Psoas muscle (tissue), 8 donors: Measurements from ENCODE around the gene ANO9. TPM values are rescaled to one million over a fixed set of nuclear protein-coding genes. Genes with fewer than 3 reads are reported as not detected.
A peak's percentile ranks its signal among the peaks of the same experiment; 100 is the strongest.

Source experiments
- ATAC-seq, 4 donors: fragments of 200-7000 bp; cut with Tn5 transposase; one replicate each; pipeline ENCODE4 v1.9.1; 2020; ENCODE audit warnings: moderate library complexity in 3 of 4, mild to moderate bottlenecking in 2 of 4
- DNase-seq, 2 donors: peaks; one replicate each; pipeline ENCODE4 v3.0.0-alpha.2; 2020
- H3K27ac ChIP-seq: fragments of 200-600 bp; one replicate; pipeline ENCODE4 v1.8.0; 2022
- H3K27me3 ChIP-seq, 3 donors: fragments of 200-600 bp in 1 of 3; one replicate each; pipeline versions ENCODE4 v1.6.1 to v1.8.0; 2013 to 2022; ENCODE audit warnings: low read length in 2 of 3, mild to moderate bottlenecking in 2 of 3, moderate library complexity in 1 of 3; ENCODE audit not compliant: insufficient read depth in 3 of 3
- H3K36me3 ChIP-seq, 2 donors: fragments of 200-600 bp in 1 of 2; one replicate each; pipeline versions ENCODE4 v1.6.1 to v1.8.0; 2013 to 2022; ENCODE audit warnings: low read depth in 1 of 2, mild to moderate bottlenecking in 1 of 2, moderate library complexity in 1 of 2; ENCODE audit not compliant: insufficient read depth in 1 of 2
- H3K4me1 ChIP-seq: fragments of 200-600 bp; one replicate; pipeline ENCODE4 v1.8.0; 2022
- H3K4me3 ChIP-seq: fragments of 200-600 bp; one replicate; pipeline ENCODE4 v1.8.0; 2022; ENCODE audit warnings: mild to moderate bottlenecking
- H3K9me3 ChIP-seq: fragments of 200-600 bp; one replicate; pipeline ENCODE4 v1.8.0; 2022
- CTCF ChIP-seq: fragments of 200-600 bp; IDR thresholded peaks from one replicate; pipeline ENCODE4 v1.8.0; 2022; ENCODE audit warnings: antibody characterized with exemption
- WGBS, 3 donors: extraction: QIAGEN DNeasy Blood & Tissue Kit; methylation state at CpG; one replicate each; pipeline versions ENCODE4 v1.1.6 to v1.1.7; 2013; 5-methylcytosine and 5-hydroxymethylcytosine counted together
- intact Hi-C, 2 donors: fragments of 100-400 bp; cut with DNase I; formaldehyde crosslinking; loops; one replicate each; pipeline versions ENCODE4 v1.11.0 to v1.14.2; 2022
- polyA plus RNA-seq, 3 donors: library from polyadenylated mRNA; stranded (reverse); fragments of 200-250 nt; gene quantifications; one replicate each; pipeline ENCODE4 v1.2.3, GENCODE V29; 2013
- total RNA-seq, 4 donors: library from RNA; stranded (reverse); fragmentation: NEBNext Ultra II Directional in 2 of 4; extraction: Animal tissue kit (Norgen Biotek cat#: 25700) in 2 of 4; gene quantifications; one replicate each; pipeline versions ENCODE4 v1.2.1 to v1.2.4, GENCODE V29; 2021 to 2023
- donor health status: healthy with polysubstance abuse.
- donor health status: DM: no; HTN: no; CAD: no; lungs with moderate emphysema.
- donor health status: Bipolar disorder and iron deficiency.
- donor health status: healthy.
- donor health status: DM: yes; HTN: yes; CAD: no.
- donor health status: DM: no; HTN: no; CAD: no.
- donor health status: DM: no; HTN: no; CAD: no.
- donor health status: DM: yes; HTN: yes; CAD: no.

The ANO9 gene
- total and polyA plus RNA-seq, 7 donors: 0.09 to 0.59 (median 0.13) TPM; not detected in 1

GRCh38 chr11:442611-443081 is 835 bp upstream of the ANO9 start:
- ATAC-seq (no peak), DNase-seq (peak; percentile 10 to 51)
- Histone ChIP-seq H3K4me1 (no peaks in the 10 kb centered on the region), H3K9me3 (no peaks in the 10 kb centered on the region), H3K27ac (no peak overlapping the region), H3K27me3 (peaks cover 0 to 53% (median 24%) of the 10 kb centered on the region in 3 donors), H3K4me3 (no peak overlapping the region), H3K36me3 (no peaks in the 10 kb centered on the region)
- intact Hi-C loops: no loop called here
- TF ChIP-seq CTCF: no peak
- 27 to 38% (median 38%) methylated on average over 15 to 16 of the region's 16 CpGs for WGBS, 3 donors

- Histone ChIP-seq H3K27ac (no peak overlapping the region), H3K27me3 (peaks cover 0 to 53% (median 26%) of the 10 kb centered on the region in 3 donors), H3K36me3 (no peaks in the 10 kb centered on the region), H3K4me1 (no peaks in the 10 kb centered on the region), H3K4me3 (no peak overlapping the region), H3K9me3 (no peaks in the 10 kb centered on the region)
- DNase-seq (peak; percentile 18 to 42), ATAC-seq (no peak)
- no peak for TF ChIP-seq CTCF
- 48 to 57% (median 54%) methylated on average over 13 of the region's 13 CpGs for WGBS, 3 donors
- intact Hi-C loops: no loop called here
Measured at GRCh38 chr11:441043-441417, 781 bp downstream of the ANO9 start.

GRCh38 chr11:440065-441042 is 1.5 kb downstream of the ANO9 start:
- WGBS, 3 donors: 84 to 91% (median 86%) methylated on average over 26 to 27 of the region's 27 CpGs
- H3K4me3 ChIP-seq: no peak overlapping the region
- H3K9me3 ChIP-seq: no peaks in the 10 kb centered on the region
- H3K4me1 ChIP-seq: no peaks in the 10 kb centered on the region
- H3K36me3 ChIP-seq: no peaks in the 10 kb centered on the region
- intact Hi-C loops: no loop called here
- peak in 1 of 2 donors; percentile 49 for DNase-seq
- TF ChIP-seq CTCF: no peak
- no peak overlapping the region for H3K27ac ChIP-seq
- no peak for ATAC-seq
- peaks cover 0 to 53% (median 26%) of the 10 kb centered on the region in 3 donors for H3K27me3 ChIP-seq

GRCh38 chr11:439315-440064 is 2.3 kb downstream of the ANO9 start:
- 51 to 62% (median 56%) methylated on average over 23 of the region's 23 CpGs for WGBS, 3 donors
- H3K27me3 ChIP-seq: peaks cover 0 to 49% (median 26%) of the 10 kb centered on the region in 3 donors
- TF ChIP-seq CTCF: no peak

More at GRCh38 chr11:439315-440064, 2.3 kb downstream of the ANO9 start:
- Histone ChIP-seq H3K4me1 (no peaks in the 10 kb centered on the region), H3K4me3 (no peak overlapping the region), H3K27ac (no peak overlapping the region), H3K9me3 (no peaks in the 10 kb centered on the region), H3K36me3 (no peaks in the 10 kb centered on the region)
- DNase-seq (peak in 1 of 2 donors; percentile 44), ATAC-seq (no peak)
- intact Hi-C loops: no loop called here
